Mucosa of gallbladder (tissue), 1 donor: ENCODE measurements around the gene TXK. TPM values are rescaled to one million over a fixed set of nuclear protein-coding genes. Genes with fewer than 3 reads are reported as not detected.
"Not testable (repeated sequence)": the region's sequence is repeated elsewhere in the genome, so short reads cannot be mapped to it uniquely, and the experiment has no call there.

Source experiments
- DNase-seq: peaks from one replicate; pipeline ENCODE4 v3.0.0-alpha.2; 2020; ENCODE audit warnings: low spot score
- total RNA-seq: library from RNA; stranded (reverse); gene quantifications from one replicate; pipeline ENCODE4 v1.2.1, GENCODE V29; 2021
- donor health status: DM: no; HTN: no; CAD: no.

The TXK gene
- 0.86 TPM for total RNA-seq

GRCh38 chr4:48134081-48134480 lies at the start of gene TXK:
Gene TXK (minus strand): TSS chr4:48134250. CDS start chr4:48134170, 80 bp downstream.
- DNase-seq = no peak

- no peak for DNase-seq
Measured at GRCh38 chr4:48180234-48180633, 46.2 kb upstream of the TXK start.

GRCh38 chr4:48178931-48179330 lies 44.9 kb upstream of the TXK start:
- DNase-seq = no peak

GRCh38 chr4:48175806-48176205 lies 41.8 kb upstream of the TXK start:
- DNase-seq = no peak

- no peak for DNase-seq
Measured at GRCh38 chr4:48175328-48175727, 41.3 kb upstream of the TXK start.

GRCh38 chr4:48173056-48173991 lies 39.3 kb upstream of the TXK start:
- no peak for DNase-seq

GRCh38 chr4:48172651-48173050 lies 38.6 kb upstream of the TXK start:
- DNase-seq = no peak

GRCh38 chr4:48169636-48170035 lies 35.6 kb upstream of the TXK start:
- no peak for DNase-seq

- DNase-seq = no peak
Measured at GRCh38 chr4:48167538-48168263, 33.7 kb upstream of the TXK start.

- not testable (repeated sequence) for DNase-seq
Measured at GRCh38 chr4:48164561-48164960, 30.5 kb upstream of the TXK start.

- DNase-seq = no peak
Measured at GRCh38 chr4:48163746-48164145, 29.7 kb upstream of the TXK start.

- DNase-seq = no peak
Measured at GRCh38 chr4:48162162-48162561, 28.1 kb upstream of the TXK start.

- DNase-seq = no peak
Measured at GRCh38 chr4:48157271-48157670, 23.2 kb upstream of the TXK start.

- DNase-seq = no peak
Measured at GRCh38 chr4:48156423-48156822, 22.4 kb upstream of the TXK start.

- DNase-seq = no peak
Measured at GRCh38 chr4:48153791-48154550, 19.9 kb upstream of the TXK start.

GRCh38 chr4:48152259-48152658 lies 18.2 kb upstream of the TXK start:
- no peak for DNase-seq

- DNase-seq = no peak
Measured at GRCh38 chr4:48149827-48150370, 15.8 kb upstream of the TXK start.

- DNase-seq = no peak
Measured at GRCh38 chr4:48147621-48148020, 13.6 kb upstream of the TXK start.

- no peak for DNase-seq
Measured at GRCh38 chr4:48141048-48141447, 7.0 kb upstream of the TXK start.

- no peak for DNase-seq
Measured at GRCh38 chr4:48139691-48140090, 5.6 kb upstream of the TXK start.

- DNase-seq = no peak
Measured at GRCh38 chr4:48138936-48139335, 4.9 kb upstream of the TXK start.

- no peak for DNase-seq
Measured at GRCh38 chr4:48138511-48138910, 4.5 kb upstream of the TXK start.
